KMS-11 (cell line): ENCODE results near the gene GSTP1.
"Not testable (repeated sequence)": the region's sequence is repeated elsewhere in the genome, so short reads cannot be mapped to it uniquely, and the experiment has no call there.

Source experiments
- H2AFZ ChIP-seq: fragments of 200-600 bp; sonication (generic); 2 replicates; pipeline ENCODE4 v1.6.1; 2016; ENCODE audit warnings: antibody characterized with exemption, mixed run types, low read depth
- H3K27ac ChIP-seq: fragments of 200-600 bp; sonication (generic); 2 replicates; pipeline ENCODE4 v1.6.1; 2016; ENCODE audit warnings: mild to moderate bottlenecking, mixed run types
- H3K27me3 ChIP-seq: fragments of 200-600 bp; sonication (generic); 2 replicates; pipeline ENCODE4 v1.6.1; 2017; ENCODE audit warnings: mild to moderate bottlenecking, low read depth, mixed run types, moderate library complexity; ENCODE audit not compliant: insufficient read depth
- H3K36me3 ChIP-seq: fragments of 200-600 bp; sonication (generic); 2 replicates; pipeline ENCODE4 v1.6.1; 2017; ENCODE audit warnings: mild to moderate bottlenecking, mixed run types; ENCODE audit not compliant: insufficient read depth
- H3K4me1 ChIP-seq: fragments of 200-600 bp; sonication (generic); 2 replicates; pipeline ENCODE4 v1.6.1; 2016; ENCODE audit warnings: mild to moderate bottlenecking, low read depth, mixed run types; ENCODE audit not compliant: poor library complexity, severe bottlenecking
- H3K4me2 ChIP-seq: fragments of 200-600 bp; sonication (generic); 2 replicates; pipeline ENCODE4 v1.7.0; 2016; ENCODE audit warnings: mild to moderate bottlenecking, mixed run types
- H3K4me3 ChIP-seq: fragments of 200-600 bp; sonication (generic); IDR thresholded peaks from 2 replicates; pipeline ENCODE4 v1.6.1; 2017; ENCODE audit warnings: low read depth, low read length, mixed read lengths; ENCODE audit not compliant: insufficient read depth
- H3K79me2 ChIP-seq: fragments of 200-600 bp; sonication (generic); 2 replicates; pipeline ENCODE4 v1.6.1; 2016; ENCODE audit warnings: low read depth, mixed run types; ENCODE audit not compliant: insufficient read depth
- H3K9ac ChIP-seq: fragments of 200-600 bp; sonication (generic); 2 replicates; pipeline ENCODE4 v1.6.1; 2016; ENCODE audit warnings: mild to moderate bottlenecking, mixed run types
- H4K20me1 ChIP-seq: fragments of 200-600 bp; sonication (generic); 2 replicates; pipeline ENCODE4 v1.6.1; 2016; ENCODE audit warnings: mild to moderate bottlenecking, mixed run types; ENCODE audit not compliant: insufficient read depth
- TF ChIP-seq, protein P1 (sequence below): fragments of 200-600 bp; sonication (generic); conservative IDR thresholded peaks from 2 replicates; pipeline ENCODE4 v1.6.1; 2017; ENCODE audit warnings: low read depth, mild to moderate bottlenecking, antibody characterized with exemption, low read length, moderate library complexity, mixed read lengths

Gene GSTP1

GRCh38 chr11:67599149-67599548 lies 15.5 kb downstream of the GSTP1 start:
- Histone ChIP-seq H3K27me3 (no peaks in the 10 kb centered on the region; the same call in 1 of the 2 replicates), H3K4me3 (no peak overlapping the region), H4K20me1 (no peaks in the 10 kb centered on the region), H3K4me1 (no peaks in the 10 kb centered on the region), H3K36me3 (no peaks in the 10 kb centered on the region), H3K27ac (no peak overlapping the region), H2AFZ (no peak overlapping the region), H3K9ac (no peak overlapping the region), H3K79me2 (no peaks in the 10 kb centered on the region), H3K4me2 (no peak overlapping the region)
- TF ChIP-seq, protein P1, sequence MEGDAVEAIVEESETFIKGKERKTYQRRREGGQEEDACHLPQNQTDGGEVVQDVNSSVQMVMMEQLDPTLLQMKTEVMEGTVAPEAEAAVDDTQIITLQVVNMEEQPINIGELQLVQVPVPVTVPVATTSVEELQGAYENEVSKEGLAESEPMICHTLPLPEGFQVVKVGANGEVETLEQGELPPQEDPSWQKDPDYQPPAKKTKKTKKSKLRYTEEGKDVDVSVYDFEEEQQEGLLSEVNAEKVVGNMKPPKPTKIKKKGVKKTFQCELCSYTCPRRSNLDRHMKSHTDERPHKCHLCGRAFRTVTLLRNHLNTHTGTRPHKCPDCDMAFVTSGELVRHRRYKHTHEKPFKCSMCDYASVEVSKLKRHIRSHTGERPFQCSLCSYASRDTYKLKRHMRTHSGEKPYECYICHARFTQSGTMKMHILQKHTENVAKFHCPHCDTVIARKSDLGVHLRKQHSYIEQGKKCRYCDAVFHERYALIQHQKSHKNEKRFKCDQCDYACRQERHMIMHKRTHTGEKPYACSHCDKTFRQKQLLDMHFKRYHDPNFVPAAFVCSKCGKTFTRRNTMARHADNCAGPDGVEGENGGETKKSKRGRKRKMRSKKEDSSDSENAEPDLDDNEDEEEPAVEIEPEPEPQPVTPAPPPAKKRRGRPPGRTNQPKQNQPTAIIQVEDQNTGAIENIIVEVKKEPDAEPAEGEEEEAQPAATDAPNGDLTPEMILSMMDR = no peak

DNA sequence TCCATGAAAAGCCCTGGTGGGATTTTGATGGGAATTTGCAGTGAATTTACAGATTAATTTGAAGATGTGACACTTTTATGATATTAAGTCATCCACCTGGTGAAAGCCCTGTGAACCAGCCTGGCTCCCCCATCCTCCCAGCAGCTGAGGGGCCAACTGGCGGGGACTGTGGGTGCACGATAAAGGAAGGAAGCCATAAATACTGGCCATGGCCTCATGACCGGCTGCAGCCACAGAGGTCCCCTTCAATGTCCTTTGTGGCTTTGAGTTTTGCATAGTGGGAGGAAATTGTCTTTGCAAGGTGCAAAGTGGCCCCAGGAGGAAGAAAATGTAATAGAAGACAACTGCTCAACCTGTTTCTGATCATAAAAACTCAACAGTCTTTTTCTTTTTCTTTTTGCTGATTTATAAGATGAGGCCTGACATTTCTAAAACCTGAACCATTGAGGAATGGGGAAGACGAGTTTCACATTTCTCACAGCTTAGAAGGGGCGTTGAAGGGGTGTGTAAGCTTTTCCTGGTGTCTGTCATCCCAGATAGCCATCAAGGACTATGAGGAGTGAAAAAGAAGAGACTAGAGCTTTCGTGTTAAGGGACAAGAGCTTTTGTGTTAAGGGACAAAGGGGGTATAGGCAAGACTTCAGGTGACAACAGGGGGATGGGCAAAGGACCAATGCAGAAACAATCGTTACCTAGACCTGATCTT lies 16.9 kb downstream of the GSTP1 start:
- Histone ChIP-seq H2AFZ (no peak overlapping the region), H3K9ac (no peak overlapping the region), H4K20me1 (no peaks in the 10 kb centered on the region), H3K4me2 (no peak overlapping the region), H3K36me3 (no peaks in the 10 kb centered on the region), H3K4me3 (no peak overlapping the region), H3K79me2 (no peaks in the 10 kb centered on the region), H3K4me1 (no peaks in the 10 kb centered on the region), H3K27ac (no peak overlapping the region), H3K27me3 (no peaks in the 10 kb centered on the region; the same call in 1 of the 2 replicates)
- TF ChIP-seq, protein P1 = no peak

GRCh38 chr11:67601098-67601497 lies 17.5 kb downstream of the GSTP1 start:
- no peaks in the 10 kb centered on the region; the same call in 1 of the 2 replicates for H3K27me3 ChIP-seq
- TF ChIP-seq, protein P1 = no peak
- no peak overlapping the region for H3K27ac ChIP-seq
- no peaks in the 10 kb centered on the region for H3K36me3 ChIP-seq
- H3K9ac ChIP-seq = no peak overlapping the region
- H4K20me1 ChIP-seq = no peaks in the 10 kb centered on the region
- no peaks in the 10 kb centered on the region for H3K4me1 ChIP-seq
- H3K4me2 ChIP-seq = no peak overlapping the region
- no peak overlapping the region for H2AFZ ChIP-seq
- H3K4me3 ChIP-seq = no peak overlapping the region
- H3K79me2 ChIP-seq = no peaks in the 10 kb centered on the region

- peaks cover 18% of the 10 kb centered on the region for H3K79me2 ChIP-seq
- not testable (repeated sequence) for H2AFZ ChIP-seq, H3K36me3 ChIP-seq, H3K9ac ChIP-seq, H3K4me1 ChIP-seq, H4K20me1 ChIP-seq, H3K27me3 ChIP-seq, H3K4me2 ChIP-seq, H3K27ac ChIP-seq, H3K4me3 ChIP-seq
Observed at GRCh38 chr11:67604119-67604518, 20.5 kb downstream of the GSTP1 start.

- H3K27ac ChIP-seq = no peak overlapping the region
- TF ChIP-seq, protein P1 = no peak
- H3K4me2 ChIP-seq = no peak overlapping the region
- no peaks in the 10 kb centered on the region for H3K36me3 ChIP-seq
- no peaks in the 10 kb centered on the region for H4K20me1 ChIP-seq
- H3K4me1 ChIP-seq = peaks cover 9% of the 10 kb centered on the region
- no peak overlapping the region for H2AFZ ChIP-seq
- no peak overlapping the region for H3K9ac ChIP-seq
- H3K27me3 ChIP-seq = no peaks in the 10 kb centered on the region
- H3K79me2 ChIP-seq = peaks cover 18% of the 10 kb centered on the region
- H3K4me3 ChIP-seq = no peak overlapping the region
Observed at GRCh38 chr11:67604815-67605214, 21.2 kb downstream of the GSTP1 start.
